ENCODE measurements around the gene IL1R2. TPM values are rescaled to one million over a fixed set of nuclear protein-coding genes. Genes with fewer than 3 reads are reported as not detected.

IL1R2 gene
- total RNA-seq, 4 donors from 2014 or later: 55.3 to 103 (median 80.7) TPM

DNA sequence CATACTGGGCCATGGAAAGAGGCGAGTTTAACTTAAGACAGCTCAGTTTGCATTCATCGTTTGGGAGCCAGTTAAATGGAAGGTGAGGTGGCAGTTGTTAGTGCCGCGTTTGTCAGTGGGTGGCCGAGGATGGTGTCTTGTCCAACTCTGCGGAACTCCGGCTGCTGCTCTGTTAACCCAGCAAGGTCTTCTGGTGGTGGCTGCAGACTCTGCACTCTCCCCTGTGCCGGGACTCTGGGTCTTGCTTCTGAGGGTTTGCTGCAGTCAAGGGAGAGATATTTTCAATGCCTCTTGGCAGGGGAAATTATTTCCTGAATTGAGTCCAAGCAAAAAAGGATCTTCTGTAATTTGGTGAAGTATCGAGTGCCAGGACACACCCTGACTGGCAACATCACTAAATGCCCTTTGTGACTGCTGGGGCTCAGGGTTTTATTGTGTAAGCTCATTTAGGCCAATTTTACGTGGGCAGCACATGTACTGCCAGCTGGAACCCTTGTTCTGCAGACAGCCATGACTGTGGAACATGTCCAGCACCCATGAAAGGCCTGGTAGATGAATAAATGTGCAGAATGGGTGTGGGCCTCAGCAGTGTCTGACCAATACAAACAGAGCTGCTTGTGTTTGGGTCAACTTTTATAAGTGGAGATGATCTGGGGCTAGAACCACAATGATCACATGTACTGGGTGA lies 58.1 kb downstream of the IL1R2 start:
- peak overlapping the region; percentile 85 for H3K27ac ChIP-seq

DNA sequence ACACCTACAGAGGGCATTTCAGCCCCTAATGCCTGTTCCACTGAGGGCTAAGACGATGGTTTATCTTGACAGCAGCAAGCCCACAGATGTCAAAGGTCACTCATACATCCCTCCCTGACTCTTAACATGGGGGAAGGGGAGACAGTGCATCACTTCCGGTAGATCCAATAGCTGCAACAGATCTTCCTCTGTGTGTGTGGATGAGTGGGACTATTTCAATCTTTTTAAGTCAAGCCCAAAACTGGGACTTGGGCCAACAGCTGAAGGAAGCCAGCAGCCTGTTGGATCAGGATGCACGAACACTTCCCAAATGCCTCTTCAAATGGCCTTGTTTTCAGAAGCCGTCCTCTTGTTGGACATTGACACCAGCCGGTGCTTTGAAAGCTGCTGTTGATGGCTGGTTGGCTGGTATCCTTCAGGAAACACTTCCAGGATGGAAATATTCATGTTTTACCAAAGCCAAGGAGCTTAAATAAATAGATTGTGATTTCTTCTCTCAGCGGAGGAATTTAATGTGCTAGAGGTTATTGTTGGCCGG lies 59.2 kb downstream of the IL1R2 start:
- peak in 1 of 2 donors; percentile 90 for DNase-seq (ENCODE audit: low spot score in 2 of 2)
- no peak overlapping the region for H3K4me3 ChIP-seq
- peaks cover 67% of the 10 kb centered on the region for H3K4me1 ChIP-seq
- no peaks in the 10 kb centered on the region for H3K9me3 ChIP-seq
- peak overlapping the region; percentile 85 for H3K27ac ChIP-seq
- 21% methylated on average over 6 of the region's 7 CpGs for WGBS
- H3K36me3 ChIP-seq: no peaks in the 10 kb centered on the region
- no peak for TF ChIP-seq POLR2A (IDR thresholded peaks at IDR 0.05)
- TF ChIP-seq, protein P1, sequence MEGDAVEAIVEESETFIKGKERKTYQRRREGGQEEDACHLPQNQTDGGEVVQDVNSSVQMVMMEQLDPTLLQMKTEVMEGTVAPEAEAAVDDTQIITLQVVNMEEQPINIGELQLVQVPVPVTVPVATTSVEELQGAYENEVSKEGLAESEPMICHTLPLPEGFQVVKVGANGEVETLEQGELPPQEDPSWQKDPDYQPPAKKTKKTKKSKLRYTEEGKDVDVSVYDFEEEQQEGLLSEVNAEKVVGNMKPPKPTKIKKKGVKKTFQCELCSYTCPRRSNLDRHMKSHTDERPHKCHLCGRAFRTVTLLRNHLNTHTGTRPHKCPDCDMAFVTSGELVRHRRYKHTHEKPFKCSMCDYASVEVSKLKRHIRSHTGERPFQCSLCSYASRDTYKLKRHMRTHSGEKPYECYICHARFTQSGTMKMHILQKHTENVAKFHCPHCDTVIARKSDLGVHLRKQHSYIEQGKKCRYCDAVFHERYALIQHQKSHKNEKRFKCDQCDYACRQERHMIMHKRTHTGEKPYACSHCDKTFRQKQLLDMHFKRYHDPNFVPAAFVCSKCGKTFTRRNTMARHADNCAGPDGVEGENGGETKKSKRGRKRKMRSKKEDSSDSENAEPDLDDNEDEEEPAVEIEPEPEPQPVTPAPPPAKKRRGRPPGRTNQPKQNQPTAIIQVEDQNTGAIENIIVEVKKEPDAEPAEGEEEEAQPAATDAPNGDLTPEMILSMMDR (IDR thresholded peaks at IDR 0.05): no peak
- no peak for TF ChIP-seq EP300 (IDR thresholded peaks at IDR 0.05)
- peak in 2 of 3 donors; percentile 82 to 90 for TF ChIP-seq POLR2AphosphoS5 (IDR thresholded peaks at IDR 0.05)
- H3K27me3 ChIP-seq: no peaks in the 10 kb centered on the region

More for the DNA sequence above, 58.1 kb downstream of the IL1R2 start:
- Histone ChIP-seq H3K27me3 (no peaks in the 10 kb centered on the region), H3K36me3 (no peaks in the 10 kb centered on the region), H3K9me3 (no peaks in the 10 kb centered on the region), H3K4me3 (no peak overlapping the region), H3K4me1 (peaks cover 62% of the 10 kb centered on the region)
- 12% methylated on average over 10 of the region's 10 CpGs for WGBS
- peak in 2 of 3 donors; percentile 82 to 84 for TF ChIP-seq POLR2AphosphoS5 (IDR thresholded peaks at IDR 0.05)
- TF ChIP-seq, protein P1 (IDR thresholded peaks at IDR 0.05): peak in 1 of 2 donors; percentile 8
- no peak for TF ChIP-seq POLR2A (IDR thresholded peaks at IDR 0.05)
- peak in 1 of 2 donors; percentile 79 for DNase-seq (ENCODE audit: low spot score in 2 of 2)

- WGBS: 82% methylated on average over 7 of the region's 7 CpGs
- no peaks in the 10 kb centered on the region for H3K36me3 ChIP-seq
- H3K27me3 ChIP-seq: no peaks in the 10 kb centered on the region
- peaks cover 65% of the 10 kb centered on the region for H3K4me1 ChIP-seq
- TF ChIP-seq EP300 (IDR thresholded peaks at IDR 0.05) (no peak), POLR2A (IDR thresholded peaks at IDR 0.05) (no peak), POLR2AphosphoS5 (IDR thresholded peaks at IDR 0.05) (no peak)
- TF ChIP-seq, protein P1 (IDR thresholded peaks at IDR 0.05): no peak
- no peaks in the 10 kb centered on the region for H3K9me3 ChIP-seq
- peak in 1 of 2 donors; percentile 64 for DNase-seq (ENCODE audit: low spot score in 2 of 2)
- no peak overlapping the region for H3K4me3 ChIP-seq
- peak overlapping the region; percentile 85 for H3K27ac ChIP-seq
Observed at GRCh38 chr2:102051692-102052277, 60.0 kb downstream of the IL1R2 start.

DNA sequence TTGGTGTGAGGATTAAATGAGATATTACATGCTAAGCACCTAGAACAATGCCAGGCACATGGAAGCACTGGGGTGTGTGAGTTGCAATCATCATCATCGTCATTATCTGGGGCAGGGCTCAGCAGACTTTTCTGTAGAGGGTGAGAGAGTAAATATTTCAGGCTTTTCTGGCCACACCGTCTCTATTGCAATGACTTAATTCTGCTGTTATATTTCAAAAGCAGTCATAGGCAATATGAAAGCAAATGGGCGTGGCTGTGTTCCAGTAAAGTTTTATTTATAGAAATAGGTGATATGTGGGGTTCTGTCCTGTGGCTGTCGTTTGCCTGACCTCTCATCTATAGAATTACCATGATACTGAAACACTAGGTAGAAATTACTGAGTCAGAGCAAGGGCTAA lies 60.6 kb downstream of the IL1R2 start:
- Histone ChIP-seq H3K9me3 (no peaks in the 10 kb centered on the region), H3K4me1 (peaks cover 69% of the 10 kb centered on the region), H3K36me3 (no peaks in the 10 kb centered on the region), H3K27me3 (no peaks in the 10 kb centered on the region), H3K27ac (peak overlapping the region; percentile 85), H3K4me3 (no peak overlapping the region)
- TF ChIP-seq EP300 (IDR thresholded peaks at IDR 0.05): no peak
- TF ChIP-seq, protein P1 (IDR thresholded peaks at IDR 0.05): no peak
- TF ChIP-seq POLR2AphosphoS5 (IDR thresholded peaks at IDR 0.05): no peak
- TF ChIP-seq POLR2A (IDR thresholded peaks at IDR 0.05): no peak
- WGBS: 59% methylated on average over 4 of the region's 4 CpGs
- peak in 1 of 2 donors; percentile 34 for DNase-seq (ENCODE audit: low spot score in 2 of 2)

- 84% methylated on average over 8 of the region's 8 CpGs for WGBS
- H3K4me3 ChIP-seq: no peak overlapping the region
- TF ChIP-seq EP300 (IDR thresholded peaks at IDR 0.05): no peak
- TF ChIP-seq POLR2A (IDR thresholded peaks at IDR 0.05): no peak
- no peak for TF ChIP-seq POLR2AphosphoS5 (IDR thresholded peaks at IDR 0.05)
- TF ChIP-seq, protein P1 (IDR thresholded peaks at IDR 0.05): no peak
- no peaks in the 10 kb centered on the region for H3K36me3 ChIP-seq
- H3K4me1 ChIP-seq: peaks cover 74% of the 10 kb centered on the region
- H3K27ac ChIP-seq: peak overlapping the region; percentile 85
- no peaks in the 10 kb centered on the region for H3K9me3 ChIP-seq
- DNase-seq (ENCODE audit: low spot score in 2 of 2): peak in 1 of 2 donors; percentile 59
- H3K27me3 ChIP-seq: no peaks in the 10 kb centered on the region
Observed at GRCh38 chr2:102053096-102053495, 61.3 kb downstream of the IL1R2 start.

All from suprapubic skin (tissue), 4 donors.